Skeletal muscle satellite cell (primary cell): Measurements from ENCODE around the gene SPA17.
A peak's percentile ranks its signal among the peaks of the same experiment; 100 is the strongest.

Source experiments
- H3K27me3 ChIP-seq: 2 replicates; pipeline ENCODE4 v1.7.0; 2013; ENCODE audit warnings: low read length; ENCODE audit not compliant: control insufficient read depth, insufficient read depth
- H3K36me3 ChIP-seq: 2 replicates; pipeline ENCODE4 v1.7.0; 2013; ENCODE audit warnings: mild to moderate bottlenecking, control low read depth, low read length; ENCODE audit not compliant: insufficient read depth
- H3K4me1 ChIP-seq: 2 replicates; pipeline ENCODE4 v1.7.0; 2013; ENCODE audit warnings: low read length; ENCODE audit not compliant: control insufficient read depth, insufficient read depth
- H3K4me2 ChIP-seq: 2 replicates; pipeline ENCODE4 v1.7.0; 2013; ENCODE audit warnings: mild to moderate bottlenecking, low read length
- H3K4me3 ChIP-seq: 2 replicates; pipeline ENCODE4 v1.7.0; 2013; ENCODE audit warnings: low read length
- H3K9ac ChIP-seq: 2 replicates; pipeline ENCODE4 v1.7.0; 2013; ENCODE audit warnings: mild to moderate bottlenecking, low read depth, low read length, moderate library complexity
- H3K9me3 ChIP-seq: replicated peaks from 2 replicates; pipeline ENCODE4 v1.7.0; 2013; ENCODE audit warnings: mild to moderate bottlenecking, control low read depth, low read length

SPA17 gene

GRCh38 chr11:124700028-124700427 lies 26.3 kb downstream of the SPA17 start:
- H3K27me3 ChIP-seq = peaks cover 25% of the 10 kb centered on the region
- no peak overlapping the region for H3K9ac ChIP-seq
- no peak overlapping the region for H3K4me2 ChIP-seq
- no peaks in the 10 kb centered on the region for H3K9me3 ChIP-seq
- no peaks in the 10 kb centered on the region for H3K4me1 ChIP-seq
- no peaks in the 10 kb centered on the region for H3K36me3 ChIP-seq
- no peak overlapping the region for H3K4me3 ChIP-seq

GRCh38 chr11:124707829-124708228 lies 34.1 kb downstream of the SPA17 start:
- no peaks in the 10 kb centered on the region for H3K4me1 ChIP-seq
- no peak overlapping the region for H3K4me3 ChIP-seq
- no peaks in the 10 kb centered on the region for H3K36me3 ChIP-seq
- peaks cover 29% of the 10 kb centered on the region for H3K27me3 ChIP-seq
- no peak overlapping the region for H3K9ac ChIP-seq
- H3K9me3 ChIP-seq = no peaks in the 10 kb centered on the region
- H3K4me2 ChIP-seq = no peak overlapping the region

- Histone ChIP-seq H3K4me1 (no peaks in the 10 kb centered on the region), H3K36me3 (no peaks in the 10 kb centered on the region), H3K4me3 (no peak overlapping the region), H3K4me2 (no peak overlapping the region), H3K9me3 (no peaks in the 10 kb centered on the region), H3K27me3 (peaks cover 36% of the 10 kb centered on the region), H3K9ac (no peak overlapping the region)
Observed at GRCh38 chr11:124712392-124712791, 38.7 kb downstream of the SPA17 start.

- Histone ChIP-seq H3K4me3 (no peak overlapping the region), H3K27me3 (peaks cover 67% of the 10 kb centered on the region), H3K4me2 (no peak overlapping the region), H3K9me3 (no peaks in the 10 kb centered on the region), H3K9ac (no peak overlapping the region), H3K4me1 (peaks cover 10% of the 10 kb centered on the region), H3K36me3 (no peaks in the 10 kb centered on the region)
Observed at GRCh38 chr11:124716591-124716990, 42.9 kb downstream of the SPA17 start.

GRCh38 chr11:124717421-124717785 lies 43.7 kb downstream of the SPA17 start:
- Histone ChIP-seq H3K4me1 (peaks cover 10% of the 10 kb centered on the region), H3K4me2 (peak overlapping the region; percentile 90), H3K9me3 (no peaks in the 10 kb centered on the region), H3K9ac (no peak overlapping the region), H3K27me3 (peaks cover 72% of the 10 kb centered on the region), H3K4me3 (peak overlapping the region; percentile 71), H3K36me3 (no peaks in the 10 kb centered on the region)

GRCh38 chr11:124717786-124718651 lies 44.3 kb downstream of the SPA17 start:
- Histone ChIP-seq H3K4me2 (peak overlapping the region; percentile 90), H3K9ac (peak overlapping the region; percentile 31), H3K4me3 (peak overlapping the region; percentile 71), H3K27me3 (peaks cover 75% of the 10 kb centered on the region), H3K9me3 (no peaks in the 10 kb centered on the region), H3K4me1 (peaks cover 10% of the 10 kb centered on the region), H3K36me3 (no peaks in the 10 kb centered on the region)

GRCh38 chr11:124718801-124719200 lies 45.1 kb downstream of the SPA17 start:
- Histone ChIP-seq H3K4me3 (no peak overlapping the region), H3K27me3 (peaks cover 81% of the 10 kb centered on the region), H3K4me1 (peaks cover 10% of the 10 kb centered on the region)

GRCh38 chr11:124719534-124719933 lies 45.8 kb downstream of the SPA17 start:
- Histone ChIP-seq H3K4me1 (peaks cover 10% of the 10 kb centered on the region), H3K9ac (no peak overlapping the region), H3K4me2 (no peak overlapping the region), H3K27me3 (peaks cover 81% of the 10 kb centered on the region), H3K9me3 (no peaks in the 10 kb centered on the region), H3K36me3 (no peaks in the 10 kb centered on the region), H3K4me3 (no peak overlapping the region)

More at GRCh38 chr11:124718801-124719200, 45.1 kb downstream of the SPA17 start:
- Histone ChIP-seq H3K36me3 (no peaks in the 10 kb centered on the region), H3K9me3 (no peaks in the 10 kb centered on the region), H3K9ac (no peak overlapping the region), H3K4me2 (peak overlapping the region; percentile 90)

GRCh38 chr11:124722176-124722575 lies 48.5 kb downstream of the SPA17 start:
- Histone ChIP-seq H3K4me2 (no peak overlapping the region), H3K4me1 (peaks cover 23% of the 10 kb centered on the region), H3K36me3 (no peaks in the 10 kb centered on the region), H3K9me3 (no peaks in the 10 kb centered on the region), H3K27me3 (peaks cover 67% of the 10 kb centered on the region), H3K4me3 (no peak overlapping the region), H3K9ac (no peak overlapping the region)

GRCh38 chr11:124724979-124725718 lies 51.4 kb downstream of the SPA17 start:
- H3K9me3 ChIP-seq = no peaks in the 10 kb centered on the region
- H3K36me3 ChIP-seq = no peaks in the 10 kb centered on the region
- H3K27me3 ChIP-seq = peaks cover 48% of the 10 kb centered on the region
- peaks cover 13% of the 10 kb centered on the region for H3K4me1 ChIP-seq
- H3K9ac ChIP-seq = no peak overlapping the region
- no peak overlapping the region for H3K4me3 ChIP-seq
- peak overlapping the region; percentile 29 for H3K4me2 ChIP-seq

GRCh38 chr11:124725719-124726105 lies 52.0 kb downstream of the SPA17 start:
- Histone ChIP-seq H3K27me3 (peaks cover 46% of the 10 kb centered on the region), H3K4me3 (peak overlapping the region; percentile 14), H3K36me3 (no peaks in the 10 kb centered on the region), H3K4me2 (peak overlapping the region; percentile 29), H3K4me1 (peaks cover 13% of the 10 kb centered on the region), H3K9me3 (no peaks in the 10 kb centered on the region), H3K9ac (no peak overlapping the region)
